Activated naive CD8-positive, alpha-beta T cell treated with anti-CD3 and anti-CD28 coated beads for 36 hours (primary cell): ENCODE results near the gene MRPL23. TPM values are rescaled to one million over a fixed set of nuclear protein-coding genes. Genes with fewer than 3 reads are reported as not detected.

Experiments
- DNase-seq: peaks from one replicate; pipeline ENCODE4 v3.0.0; 2021
- H3K27ac Mint-ChIP-seq: one replicate; pipeline ENCODE4 v1.8.0; 2022; ENCODE audit warnings: mild to moderate bottlenecking, moderate library complexity, mixed read lengths
- H3K27me3 Mint-ChIP-seq: one replicate; pipeline ENCODE4 v1.8.0; 2022; ENCODE audit warnings: mild to moderate bottlenecking, mixed read lengths
- H3K36me3 Mint-ChIP-seq: one replicate; pipeline ENCODE4 v1.8.0; 2021; ENCODE audit warnings: mild to moderate bottlenecking, mixed read lengths
- H3K4me1 Mint-ChIP-seq: one replicate; pipeline ENCODE4 v1.8.0; 2021; ENCODE audit warnings: mixed read lengths
- H3K4me3 Mint-ChIP-seq: one replicate; pipeline ENCODE4 v1.8.0; 2022; ENCODE audit warnings: mild to moderate bottlenecking, moderate library complexity, mixed read lengths
- H3K9me3 Mint-ChIP-seq: one replicate; pipeline ENCODE4 v1.8.0; 2022; ENCODE audit warnings: mixed read lengths
- total RNA-seq, 2 experiments: library from RNA; stranded (reverse); gene quantifications; one replicate each; pipeline ENCODE4 v1.2.3, GENCODE V29; 2021

The MRPL23 gene
- total RNA-seq, 2 experiments from 2014 or later, result 148 to 151 TPM

DNA sequence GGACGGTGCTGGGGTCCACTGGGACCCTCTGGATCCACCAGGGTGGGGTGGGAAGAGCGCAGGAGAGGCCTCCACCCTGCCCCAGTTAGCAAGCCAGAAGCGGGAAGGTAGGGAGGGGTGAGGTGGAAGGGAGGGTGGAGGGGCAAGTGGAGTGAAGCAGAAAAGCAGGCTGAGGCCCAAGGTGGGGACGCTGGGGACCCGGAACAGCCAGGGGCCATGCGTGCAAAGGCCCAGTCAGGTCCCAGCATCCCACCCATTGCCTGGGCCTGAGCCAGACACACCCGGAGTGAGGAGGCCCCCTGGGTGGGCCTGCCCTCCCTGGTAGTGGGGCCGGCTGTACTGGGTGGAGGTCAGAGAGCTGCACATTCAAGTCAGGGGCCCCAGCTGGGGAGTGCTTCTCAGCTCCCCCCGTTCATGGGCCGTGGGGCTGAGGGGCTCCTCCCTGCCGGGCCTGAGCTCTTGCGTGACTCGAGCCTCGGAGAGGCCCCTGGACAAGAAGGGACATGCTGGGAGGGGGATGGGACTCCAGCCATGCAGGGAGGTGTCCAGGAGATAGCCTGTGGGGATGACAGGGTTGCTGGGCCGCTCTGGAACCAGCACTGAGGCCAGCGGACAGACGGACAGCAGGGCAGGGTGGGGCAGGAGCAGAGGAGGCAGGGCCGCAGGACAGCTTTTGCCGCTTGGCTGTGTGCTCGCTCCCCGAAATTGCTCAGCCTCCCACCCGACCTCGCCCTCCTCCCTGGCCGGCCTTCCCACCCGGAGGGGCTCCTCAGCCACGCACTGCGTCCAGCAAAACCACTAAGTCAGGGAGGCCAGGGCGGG lies 19.9 kb upstream of the MRPL23 start:
- peaks cover 3% of the 10 kb centered on the region for H3K27me3 Mint-ChIP-seq
- peaks cover 6% of the 10 kb centered on the region for H3K4me1 Mint-ChIP-seq
- H3K9me3 Mint-ChIP-seq, result no peaks in the 10 kb centered on the region
- H3K4me3 Mint-ChIP-seq, result no peak overlapping the region
- DNase-seq, result no peak
- H3K36me3 Mint-ChIP-seq, result no peaks in the 10 kb centered on the region
- no peak overlapping the region for H3K27ac Mint-ChIP-seq

DNA sequence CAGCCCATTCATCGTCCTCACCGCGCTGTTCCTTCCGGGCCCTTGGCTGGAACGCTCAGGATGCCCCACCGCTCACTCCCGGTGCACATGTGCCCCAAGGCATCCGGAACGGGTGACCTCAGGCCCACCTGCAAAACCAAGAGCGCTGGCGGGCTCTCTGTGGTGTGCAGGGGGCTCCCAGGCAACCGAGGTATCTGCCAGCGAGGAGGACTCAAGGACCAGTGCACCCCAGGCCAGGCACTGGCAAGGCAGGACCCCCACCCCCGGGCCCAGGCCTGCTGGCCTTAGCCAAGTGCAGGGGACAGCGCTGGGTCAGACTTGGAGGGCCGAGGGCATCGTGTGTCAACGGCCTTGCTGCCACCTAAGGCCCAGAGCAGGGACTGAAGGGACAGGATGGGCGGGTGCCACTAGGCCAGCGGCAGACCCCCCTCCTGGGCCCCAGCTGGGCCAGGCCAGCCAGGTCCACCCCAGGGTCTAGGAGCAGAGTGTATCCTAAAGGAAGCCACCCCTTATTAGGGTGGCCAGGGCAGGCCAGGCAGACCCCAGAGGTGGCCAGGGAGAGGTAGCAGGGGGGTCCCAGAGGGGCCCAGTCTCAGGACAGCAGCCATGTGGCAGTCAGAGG lies 19.2 kb upstream of the MRPL23 start:
- Mint-ChIP-seq H3K27ac (no peak overlapping the region), H3K27me3 (no peaks in the 10 kb centered on the region), H3K36me3 (no peaks in the 10 kb centered on the region), H3K4me3 (no peak overlapping the region), H3K9me3 (no peaks in the 10 kb centered on the region), H3K4me1 (peaks cover 6% of the 10 kb centered on the region)
- no peak for DNase-seq

DNA sequence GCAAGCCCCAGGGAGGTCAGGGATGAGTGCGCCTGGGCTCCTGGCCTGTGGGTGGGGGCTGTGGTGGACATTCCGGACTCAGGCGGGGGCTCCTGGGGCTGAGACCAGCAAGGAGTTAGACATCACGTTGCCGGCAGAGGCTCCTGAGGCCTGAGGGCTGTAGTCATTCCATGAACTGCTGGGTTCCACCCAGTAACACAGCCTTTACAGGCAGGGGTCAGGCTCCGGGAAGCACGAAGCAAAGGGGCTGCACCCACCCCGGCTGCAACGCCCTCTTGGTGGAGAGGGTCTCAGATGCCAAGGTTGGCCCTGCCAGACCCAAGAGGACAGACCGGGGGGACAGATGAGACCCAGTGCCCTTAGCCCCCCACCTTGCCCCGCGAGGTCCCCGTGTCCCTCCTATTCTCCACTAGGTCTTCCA lies 18.7 kb upstream of the MRPL23 start:
- Mint-ChIP-seq H3K27me3 (no peaks in the 10 kb centered on the region), H3K4me3 (no peak overlapping the region), H3K27ac (no peak overlapping the region), H3K9me3 (no peaks in the 10 kb centered on the region), H3K36me3 (no peaks in the 10 kb centered on the region), H3K4me1 (peaks cover 6% of the 10 kb centered on the region)
- DNase-seq, result no peak

DNA sequence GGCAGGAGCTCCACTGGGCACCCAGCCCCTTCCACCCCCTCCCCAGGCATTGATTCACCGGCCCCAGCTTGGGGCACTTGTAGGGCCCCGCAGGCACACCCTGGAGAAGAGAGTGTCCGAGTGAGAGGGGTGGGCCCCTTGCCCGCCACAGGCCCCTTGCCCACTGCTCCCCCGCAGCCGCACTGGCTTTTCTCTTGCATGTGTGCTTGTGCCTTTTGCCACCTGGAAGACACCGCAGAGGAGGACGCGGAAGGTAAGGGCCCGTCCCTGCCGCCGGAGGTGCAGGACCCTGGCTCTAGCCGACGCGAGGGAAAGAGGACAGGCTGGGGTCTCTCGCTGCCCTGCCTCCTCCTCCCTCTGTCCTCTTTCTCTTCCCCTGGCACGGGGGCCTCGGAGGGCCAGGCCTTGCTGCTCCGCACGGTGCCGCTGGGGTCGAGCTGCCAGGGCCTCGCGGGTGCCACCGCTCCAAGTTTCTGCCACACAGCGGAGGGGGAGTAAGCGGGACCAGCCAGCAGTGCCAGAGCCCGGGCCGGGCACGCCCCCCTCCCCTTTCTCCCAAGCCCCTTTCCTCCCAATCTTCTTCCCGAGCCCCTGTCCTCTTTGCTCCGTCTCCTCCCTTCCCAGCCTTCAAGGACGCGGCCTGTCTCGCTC lies 18.1 kb upstream of the MRPL23 start:
- no peak for DNase-seq

DNA sequence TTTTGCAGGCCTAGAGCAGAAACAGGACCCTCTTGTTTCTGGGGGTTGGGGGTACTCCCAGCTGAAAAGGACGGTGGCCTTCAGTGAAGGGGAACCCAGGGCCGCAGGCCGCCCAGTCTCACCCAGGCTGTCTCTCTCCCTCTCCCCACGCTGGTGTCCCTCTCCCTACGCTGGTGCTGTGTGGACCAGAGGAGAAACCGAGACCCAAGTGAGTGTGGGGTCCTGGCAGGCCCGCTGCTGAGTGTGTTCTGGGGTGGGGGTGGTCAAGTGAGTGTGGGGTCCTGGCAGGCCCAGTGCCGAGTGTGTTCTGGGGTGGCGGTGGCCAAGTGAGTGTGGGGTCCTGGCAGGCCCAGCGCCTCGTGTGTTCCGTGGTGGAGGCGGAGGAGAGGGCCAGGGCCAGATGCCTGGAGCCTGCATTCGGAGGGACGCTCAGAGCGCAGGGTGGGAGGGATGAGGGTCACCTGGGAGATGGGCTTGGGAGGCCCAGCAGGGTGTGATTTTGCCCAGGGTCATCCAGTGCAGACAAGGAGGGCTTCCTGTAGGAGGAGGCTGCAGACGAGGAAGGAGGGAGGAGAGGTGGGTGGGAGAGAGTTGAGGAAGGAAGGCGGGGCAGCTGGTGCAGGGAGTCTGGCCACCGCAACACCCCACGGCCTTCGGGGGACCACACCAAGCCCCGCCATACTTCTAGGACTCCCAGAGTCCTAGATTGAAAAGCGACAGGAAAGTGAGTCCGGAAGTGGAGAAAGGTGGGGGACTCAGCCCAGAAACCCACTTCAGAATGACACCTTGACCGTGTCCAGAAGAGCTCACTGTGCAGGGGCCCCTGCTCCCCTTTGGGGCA lies 17.3 kb upstream of the MRPL23 start:
- H3K4me1 Mint-ChIP-seq, result peaks cover 6% of the 10 kb centered on the region
- no peaks in the 10 kb centered on the region for H3K27me3 Mint-ChIP-seq
- H3K36me3 Mint-ChIP-seq, result no peaks in the 10 kb centered on the region
- H3K4me3 Mint-ChIP-seq, result no peak overlapping the region
- no peaks in the 10 kb centered on the region for H3K9me3 Mint-ChIP-seq
- no peak for DNase-seq
- H3K27ac Mint-ChIP-seq, result no peak overlapping the region

More for the DNA sequence above, 18.1 kb upstream of the MRPL23 start:
- Mint-ChIP-seq H3K27ac (no peak overlapping the region), H3K36me3 (no peaks in the 10 kb centered on the region), H3K4me1 (peaks cover 6% of the 10 kb centered on the region), H3K9me3 (no peaks in the 10 kb centered on the region), H3K4me3 (no peak overlapping the region), H3K27me3 (no peaks in the 10 kb centered on the region)

DNA sequence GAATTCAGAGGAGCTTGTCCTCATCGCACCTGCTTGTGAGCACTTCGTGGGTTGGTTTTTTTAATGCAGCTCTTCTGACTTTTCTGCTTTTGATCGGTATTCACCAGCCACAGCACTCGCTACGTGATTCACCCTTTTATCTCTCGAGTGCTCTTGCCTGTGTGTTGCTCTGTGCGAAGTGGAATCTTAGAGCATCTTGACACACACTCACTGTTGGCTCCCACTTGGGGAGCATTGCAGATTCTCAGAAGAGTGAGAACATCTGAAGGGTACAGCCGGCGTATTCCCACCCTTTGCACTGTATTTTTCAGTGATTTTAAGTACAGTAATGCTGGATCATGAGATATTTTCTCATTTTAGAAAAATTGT lies 16.7 kb upstream of the MRPL23 start:
- no peaks in the 10 kb centered on the region for H3K27me3 Mint-ChIP-seq
- no peaks in the 10 kb centered on the region for H3K9me3 Mint-ChIP-seq
- H3K4me1 Mint-ChIP-seq, result peaks cover 6% of the 10 kb centered on the region
- no peak overlapping the region for H3K27ac Mint-ChIP-seq
- DNase-seq, result no peak
- no peaks in the 10 kb centered on the region for H3K36me3 Mint-ChIP-seq
- no peak overlapping the region for H3K4me3 Mint-ChIP-seq

DNA sequence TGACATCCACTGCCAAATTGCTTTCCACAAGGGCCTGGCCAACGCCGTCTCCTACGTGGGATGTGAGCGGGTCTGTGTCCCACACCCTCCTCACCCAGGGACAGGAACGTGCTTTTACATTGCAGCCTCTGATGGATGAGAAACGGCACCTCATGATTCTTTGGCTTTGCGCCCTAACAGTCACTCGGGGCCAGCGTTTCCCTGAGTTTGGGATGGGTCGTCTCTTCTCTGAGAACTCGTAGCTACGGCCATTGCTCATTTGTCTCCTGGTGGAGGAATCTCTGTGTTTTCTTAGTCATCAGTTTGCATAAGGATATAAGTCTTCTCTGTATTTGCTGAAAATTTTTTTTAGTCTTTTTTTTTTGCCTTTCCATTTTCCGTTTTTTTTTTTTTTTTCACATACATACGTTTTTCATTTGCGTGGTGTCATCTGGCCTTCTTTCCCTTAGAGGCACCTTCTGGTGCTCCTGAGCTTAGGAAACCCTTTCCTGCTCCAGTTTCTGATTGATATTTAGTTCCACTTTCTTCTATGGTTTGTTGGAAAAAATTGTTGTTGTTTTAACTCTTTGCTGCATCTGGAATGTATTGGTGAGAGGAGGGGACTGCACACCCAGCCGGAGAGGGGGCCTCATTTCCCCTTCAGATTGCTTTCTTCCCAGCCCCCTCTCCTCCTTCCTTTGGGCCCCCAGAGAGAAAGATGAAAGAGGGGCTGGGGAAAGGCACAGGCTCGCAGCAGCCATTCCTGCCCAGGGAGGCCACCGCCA lies 15.6 kb upstream of the MRPL23 start:
- peaks cover 6% of the 10 kb centered on the region for H3K4me1 Mint-ChIP-seq
- H3K9me3 Mint-ChIP-seq, result no peaks in the 10 kb centered on the region
- no peak overlapping the region for H3K4me3 Mint-ChIP-seq
- no peak overlapping the region for H3K27ac Mint-ChIP-seq
- H3K36me3 Mint-ChIP-seq, result no peaks in the 10 kb centered on the region
- H3K27me3 Mint-ChIP-seq, result no peaks in the 10 kb centered on the region
- DNase-seq, result no peak

DNA sequence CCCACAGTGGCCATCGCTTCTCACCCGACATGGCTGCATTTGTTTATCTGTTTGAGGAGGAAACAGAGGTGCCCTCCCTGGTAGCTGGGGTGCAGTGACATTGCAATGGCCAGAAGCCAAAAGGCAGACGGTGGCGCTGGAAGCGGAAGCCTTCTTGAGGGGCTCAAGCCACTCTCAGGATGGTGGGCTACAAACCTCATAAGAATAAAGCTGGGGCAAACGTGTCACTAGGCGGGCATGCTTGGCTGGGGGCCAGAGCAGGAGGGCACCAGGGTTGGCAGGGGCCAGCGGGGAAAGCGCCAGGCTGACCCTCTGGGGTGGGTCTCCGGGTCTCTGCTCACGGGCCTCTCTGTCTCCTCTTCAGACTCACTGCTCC lies 15.0 kb upstream of the MRPL23 start:
- Mint-ChIP-seq H3K27ac (no peak overlapping the region), H3K4me3 (no peak overlapping the region), H3K27me3 (no peaks in the 10 kb centered on the region), H3K4me1 (peaks cover 6% of the 10 kb centered on the region), H3K36me3 (no peaks in the 10 kb centered on the region), H3K9me3 (no peaks in the 10 kb centered on the region)
- DNase-seq, result no peak

DNA sequence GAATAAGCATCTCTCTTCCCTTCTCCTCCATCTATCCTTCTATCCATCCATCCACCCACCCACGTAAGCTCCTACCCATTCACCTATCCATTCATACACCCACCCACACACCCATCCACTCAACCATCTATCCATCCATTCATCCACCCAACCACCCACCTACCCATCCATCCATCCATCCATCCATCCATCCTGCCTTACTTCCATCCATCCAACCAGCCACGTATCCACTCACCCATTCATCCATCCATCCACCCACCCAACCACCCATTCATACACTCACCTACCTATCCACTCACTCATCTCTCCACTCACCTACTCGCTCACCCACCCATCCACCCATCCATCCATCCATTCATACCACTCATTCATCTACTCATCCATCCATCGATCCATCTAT lies 14.5 kb upstream of the MRPL23 start:
- no peak overlapping the region for H3K27ac Mint-ChIP-seq

DNA sequence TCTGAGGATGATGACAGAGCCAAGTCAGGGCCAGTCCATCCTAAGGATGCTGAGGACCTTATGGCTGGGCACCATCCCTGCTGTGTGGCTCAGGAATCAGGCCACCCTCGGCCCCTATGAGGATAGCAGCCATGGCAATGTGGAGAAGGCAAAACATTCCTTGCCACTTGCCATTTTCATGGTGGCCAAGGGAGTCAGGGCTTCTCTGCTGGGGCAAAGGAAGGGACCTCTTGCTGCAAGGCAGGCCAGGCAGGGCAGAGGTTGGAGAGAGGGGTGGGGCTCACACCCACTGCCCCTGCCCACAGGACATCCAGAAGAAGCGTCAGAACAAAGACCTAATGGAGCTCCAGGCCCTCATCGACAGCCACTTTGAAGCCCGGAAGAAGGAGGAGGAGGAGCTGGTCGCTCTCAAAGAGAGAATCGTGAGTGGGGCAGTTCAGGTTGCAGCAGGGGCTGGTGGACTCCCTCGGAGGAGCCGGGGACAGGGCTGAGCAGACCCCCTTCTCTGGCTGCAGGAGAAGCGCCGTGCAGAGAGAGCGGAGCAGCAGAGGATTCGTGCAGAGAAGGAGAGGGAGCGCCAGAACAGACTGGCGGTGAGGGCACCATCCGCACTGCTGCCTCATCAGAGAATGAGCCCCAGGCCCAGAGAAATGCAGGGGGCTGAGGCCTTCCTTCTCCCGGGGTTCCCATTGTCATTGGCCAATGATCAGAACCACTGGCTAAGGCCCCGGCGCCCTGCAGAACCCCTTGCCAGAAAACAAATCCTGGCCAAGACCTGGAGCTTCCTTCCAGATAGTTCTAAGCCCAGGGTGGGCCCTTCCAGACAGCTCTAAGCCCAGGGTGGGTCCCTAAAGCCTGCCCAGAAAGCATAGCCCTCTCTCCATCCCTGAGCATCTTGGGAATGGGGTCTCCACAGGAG lies 13.5 kb upstream of the MRPL23 start:
- no peak for DNase-seq
- no peaks in the 10 kb centered on the region for H3K36me3 Mint-ChIP-seq
- no peak overlapping the region for H3K27ac Mint-ChIP-seq
- H3K4me3 Mint-ChIP-seq, result no peak overlapping the region
- peaks cover 6% of the 10 kb centered on the region for H3K4me1 Mint-ChIP-seq
- no peaks in the 10 kb centered on the region for H3K27me3 Mint-ChIP-seq
- H3K9me3 Mint-ChIP-seq, result no peaks in the 10 kb centered on the region

More for the DNA sequence above, 14.5 kb upstream of the MRPL23 start:
- Mint-ChIP-seq H3K27me3 (no peaks in the 10 kb centered on the region), H3K4me3 (no peak overlapping the region), H3K4me1 (peaks cover 6% of the 10 kb centered on the region), H3K36me3 (no peaks in the 10 kb centered on the region), H3K9me3 (no peaks in the 10 kb centered on the region)
- DNase-seq, result no peak

DNA sequence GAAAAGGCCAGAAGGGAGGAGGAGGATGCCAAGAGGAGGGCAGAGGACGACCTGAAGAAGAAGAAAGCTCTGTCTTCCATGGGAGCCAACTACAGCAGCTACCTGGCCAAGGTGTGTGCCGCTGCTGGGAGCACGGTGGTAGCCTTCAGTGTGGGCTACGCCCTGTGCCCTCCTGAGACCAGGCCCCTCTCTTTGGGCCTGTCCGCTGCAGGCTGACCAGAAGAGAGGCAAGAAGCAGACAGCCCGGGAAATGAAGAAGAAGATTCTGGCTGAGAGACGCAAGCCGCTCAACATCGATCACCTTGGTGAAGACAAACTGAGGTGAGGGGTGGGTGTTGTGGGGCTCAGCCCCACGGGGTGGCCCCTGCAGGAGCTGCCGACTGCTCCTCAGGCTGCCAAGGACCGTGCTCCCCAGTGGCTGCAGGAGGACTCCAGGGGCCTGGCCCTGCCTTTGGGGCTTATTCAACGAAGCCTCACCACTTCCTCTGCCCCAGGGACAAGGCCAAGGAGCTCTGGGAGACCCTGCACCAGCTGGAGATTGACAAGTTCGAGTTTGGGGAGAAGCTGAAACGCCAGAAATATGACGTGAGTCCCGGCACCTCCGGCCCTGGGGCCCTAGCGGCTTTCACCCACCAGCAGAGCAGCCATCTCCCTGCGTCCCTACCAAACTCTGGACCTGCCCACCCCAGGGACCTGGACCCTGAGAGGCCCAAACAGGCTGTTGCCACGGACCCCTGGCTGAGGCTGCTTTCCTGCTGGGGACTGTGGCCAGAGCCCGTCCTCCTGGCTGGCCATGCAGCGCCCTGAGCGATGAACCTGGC lies 12.6 kb upstream of the MRPL23 start:
- H3K36me3 Mint-ChIP-seq, result no peaks in the 10 kb centered on the region
- no peaks in the 10 kb centered on the region for H3K9me3 Mint-ChIP-seq
- H3K4me1 Mint-ChIP-seq, result peaks cover 11% of the 10 kb centered on the region
- DNase-seq, result no peak
- no peaks in the 10 kb centered on the region for H3K27me3 Mint-ChIP-seq
- H3K4me3 Mint-ChIP-seq, result no peak overlapping the region
- no peak overlapping the region for H3K27ac Mint-ChIP-seq

DNA sequence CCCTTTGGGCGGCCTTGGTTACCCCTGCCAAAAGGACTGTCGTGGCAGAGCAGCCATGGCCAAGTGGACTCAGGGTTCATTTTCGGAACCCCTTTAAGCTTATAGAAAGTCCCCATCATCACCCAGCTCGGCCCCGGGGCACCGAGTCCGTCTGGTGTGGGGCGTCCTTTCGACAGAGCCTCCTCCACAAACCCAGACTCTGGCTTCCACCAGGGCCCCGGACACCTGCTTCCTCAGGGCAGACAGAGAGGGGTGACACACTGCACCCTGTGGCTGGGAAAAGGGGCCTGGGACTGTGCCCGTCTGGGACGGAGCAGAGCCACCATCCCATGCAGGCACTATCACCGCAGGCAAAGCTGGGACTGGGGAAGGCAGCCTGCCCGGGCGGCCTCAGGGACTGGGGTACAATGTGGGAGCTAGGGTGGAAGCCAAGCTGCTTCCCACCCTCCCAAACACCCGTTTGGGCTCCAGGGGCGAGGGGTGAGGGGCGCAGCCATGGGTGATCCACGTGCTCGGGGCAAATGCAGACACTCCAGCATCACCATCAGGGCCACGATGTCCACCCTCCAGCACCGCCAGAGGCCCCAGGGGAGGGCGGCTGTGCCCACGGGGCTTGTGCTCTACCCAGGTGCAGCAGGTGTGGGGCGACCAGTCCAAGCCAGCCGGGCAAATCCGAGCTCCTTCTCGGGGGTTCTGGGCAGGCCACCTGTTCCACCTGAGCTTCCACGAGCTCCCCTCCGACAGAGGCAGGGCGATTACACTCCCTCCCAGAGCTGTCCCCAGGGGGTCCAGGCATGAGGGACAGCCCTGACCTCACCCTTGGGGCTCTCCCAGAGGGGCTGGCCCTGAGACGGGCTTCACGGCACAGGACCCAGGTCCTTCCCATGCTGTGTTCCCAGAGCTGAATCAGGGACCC lies 11.7 kb upstream of the MRPL23 start:
- DNase-seq, result no peak
- H3K9me3 Mint-ChIP-seq, result no peaks in the 10 kb centered on the region
- peaks cover 8% of the 10 kb centered on the region for H3K4me1 Mint-ChIP-seq
- H3K36me3 Mint-ChIP-seq, result no peaks in the 10 kb centered on the region
- no peak overlapping the region for H3K4me3 Mint-ChIP-seq
- no peak overlapping the region for H3K27ac Mint-ChIP-seq
- H3K27me3 Mint-ChIP-seq, result no peaks in the 10 kb centered on the region
